Osteocyte (in vitro differentiated cells): Measurements from ENCODE around the gene MTX3. TPM values are rescaled to one million over a fixed set of nuclear protein-coding genes. Genes with fewer than 3 reads are reported as not detected.

Experiments used
- DNase-seq: peaks from one replicate; pipeline ENCODE4 v3.0.0; 2021; ENCODE audit warnings: mixed read lengths; ENCODE audit not compliant: unreplicated experiment; ENCODE audit errors: extremely low spot score
- H3K27ac Mint-ChIP-seq: one replicate; pipeline ENCODE4 v1.8.0; 2021; ENCODE audit warnings: mild to moderate bottlenecking, mixed read lengths; ENCODE audit not compliant: unreplicated experiment
- H3K27me3 Mint-ChIP-seq: one replicate; pipeline ENCODE4 v1.8.0; 2021; ENCODE audit warnings: mixed read lengths; ENCODE audit not compliant: unreplicated experiment
- H3K36me3 Mint-ChIP-seq: one replicate; pipeline ENCODE4 v1.8.0; 2021; ENCODE audit warnings: mixed read lengths; ENCODE audit not compliant: unreplicated experiment
- H3K4me1 Mint-ChIP-seq: one replicate; pipeline ENCODE4 v1.8.0; 2021; ENCODE audit warnings: mixed read lengths; ENCODE audit not compliant: unreplicated experiment
- H3K4me3 Mint-ChIP-seq: one replicate; pipeline ENCODE4 v1.8.0; 2021; ENCODE audit warnings: mild to moderate bottlenecking, moderate library complexity, mixed read lengths; ENCODE audit not compliant: unreplicated experiment
- H3K9me3 Mint-ChIP-seq: one replicate; pipeline ENCODE4 v1.8.0; 2021; ENCODE audit warnings: mixed read lengths; ENCODE audit not compliant: unreplicated experiment
- CTCF ChIP-seq: fragments of 200-600 bp; sonication (generic); IDR thresholded peaks from 2 replicates; pipeline ENCODE4 v1.5.0; 2021; ENCODE audit warnings: antibody characterized with exemption, mild to moderate bottlenecking, moderate library complexity
- long read RNA-seq: library from polyadenylated mRNA; unstranded; transcript quantifications from one replicate; pipeline ENCODE4 v2.0.0, GENCODE V29; 2021
- total RNA-seq: library from RNA; stranded (reverse); gene quantifications from 2 replicates; pipeline ENCODE4 v1.2.1, GENCODE V29; 2021

Gene MTX3
- 12.7 and 14.2 TPM in 2 replicates for total RNA-seq
- long read RNA-seq, full-length matches to known transcripts, result 12 of 21 reads
- long read RNA-seq, partial matches to known transcripts, result 2 of 21 reads
- long read RNA-seq, other reads (novel, unspliced or antisense), result 7 of 21 reads

DNA sequence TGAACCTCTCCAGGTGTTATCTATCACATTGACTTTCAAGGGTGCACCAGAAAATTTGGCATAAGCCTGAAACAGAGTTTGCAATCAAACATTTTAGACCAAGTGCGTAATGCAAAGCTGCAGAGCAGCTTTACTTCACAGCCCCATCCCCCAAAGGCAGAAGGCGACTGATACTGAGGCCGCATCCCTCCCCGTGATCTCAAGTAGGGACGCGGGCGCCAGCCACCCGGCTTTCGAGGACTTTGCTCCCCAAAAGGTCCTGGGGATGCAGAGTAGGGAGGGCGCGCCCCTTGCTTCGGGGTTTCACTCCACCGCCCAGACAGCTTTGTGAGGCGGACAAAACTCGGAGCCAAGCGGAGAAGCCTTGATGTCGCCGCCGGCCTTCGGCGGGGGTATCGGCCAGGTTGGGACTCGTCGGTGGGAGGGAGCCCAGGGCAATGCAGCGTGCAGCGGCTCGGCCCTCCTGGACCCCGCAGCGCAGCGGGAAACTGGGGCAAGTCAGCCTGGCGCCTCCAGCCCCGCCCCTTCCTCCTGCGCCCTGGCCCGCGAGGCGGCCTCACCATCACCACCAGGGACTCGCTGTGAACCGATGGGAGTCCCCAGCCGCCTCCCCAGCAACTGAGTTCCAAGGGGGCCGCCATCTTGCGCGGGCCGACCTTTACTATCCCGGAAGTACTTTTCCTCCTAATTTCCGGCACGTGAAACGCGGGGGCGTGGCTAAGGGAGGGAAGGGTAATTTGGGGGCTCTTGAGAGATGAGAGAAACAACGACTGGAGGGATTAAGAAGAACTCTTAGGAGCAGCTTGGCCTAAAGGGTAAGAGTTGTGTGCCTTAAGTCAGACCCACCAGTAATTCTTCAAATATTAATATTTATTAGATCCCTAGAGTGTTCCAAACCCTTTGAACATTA lies at the start of gene MTX3:
MTX3 (minus strand) TSS at position 665 of the 910 bp plus-strand sequence; CDS start at position 641, 24 bp downstream.
- DNase-seq, result peak; percentile 92
- H3K27me3 Mint-ChIP-seq, result no peaks in the 10 kb centered on the region
- TF ChIP-seq CTCF, result no peak
- peaks cover 25% of the 10 kb centered on the region for H3K36me3 Mint-ChIP-seq
- peak within 1 kb of the TSS; percentile 79 for H3K27ac Mint-ChIP-seq
- peaks cover 20% of the 10 kb centered on the region for H3K4me1 Mint-ChIP-seq
- no peaks in the 10 kb centered on the region for H3K9me3 Mint-ChIP-seq
- H3K4me3 Mint-ChIP-seq, result peak within 1 kb of the TSS; percentile 83

DNA sequence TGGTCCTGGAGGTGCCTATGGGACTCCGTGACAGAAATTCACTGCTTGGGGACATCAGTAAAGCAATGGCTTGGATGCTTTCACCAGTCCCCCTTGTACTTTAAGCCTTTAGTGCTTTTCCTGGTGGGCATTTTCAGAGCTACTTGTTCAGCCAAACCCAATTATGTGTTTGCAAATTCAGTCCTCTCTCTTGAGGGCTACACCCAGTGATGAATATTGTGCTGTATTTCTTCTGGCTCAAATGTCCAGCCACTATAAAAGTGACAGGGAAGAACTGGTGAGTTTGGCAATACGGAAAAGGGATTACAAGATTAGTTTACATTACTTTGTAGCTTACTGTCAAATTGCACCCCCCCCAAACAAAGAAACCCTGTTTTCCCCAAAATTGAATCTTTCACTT lies 48.6 kb upstream of the MTX3 start:
- peaks cover 72% of the 10 kb centered on the region for H3K27me3 Mint-ChIP-seq
- DNase-seq, result no peak
- no peak overlapping the region for H3K27ac Mint-ChIP-seq
- TF ChIP-seq CTCF, result no peak
- H3K9me3 Mint-ChIP-seq, result no peaks in the 10 kb centered on the region
- no peak overlapping the region for H3K4me3 Mint-ChIP-seq
- H3K4me1 Mint-ChIP-seq, result peaks cover 4% of the 10 kb centered on the region
- H3K36me3 Mint-ChIP-seq, result no peaks in the 10 kb centered on the region

DNA sequence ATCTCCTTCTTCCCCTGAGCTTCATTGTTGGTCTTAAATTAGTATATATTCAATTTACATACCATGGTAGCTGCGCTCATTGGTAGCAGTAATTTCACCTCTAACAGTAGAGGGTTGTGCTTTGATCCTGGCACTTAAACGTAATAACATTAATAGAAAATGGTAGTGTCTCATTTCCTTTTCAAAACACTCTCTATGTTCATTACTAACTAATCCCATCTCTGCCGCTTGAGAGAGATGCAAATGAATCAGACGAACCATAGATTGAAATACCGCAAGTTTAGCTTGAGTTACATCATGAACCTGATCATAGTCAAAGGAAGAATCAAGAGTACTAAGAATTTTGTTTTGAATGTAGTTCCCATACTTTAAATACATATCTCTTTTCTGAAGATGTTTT lies 46.3 kb upstream of the MTX3 start:
- Mint-ChIP-seq H3K27me3 (peaks cover 80% of the 10 kb centered on the region), H3K27ac (no peak overlapping the region), H3K4me1 (peaks cover 4% of the 10 kb centered on the region), H3K36me3 (peaks cover 1% of the 10 kb centered on the region), H3K4me3 (no peak overlapping the region), H3K9me3 (no peaks in the 10 kb centered on the region)
- no peak for TF ChIP-seq CTCF
- no peak for DNase-seq

DNA sequence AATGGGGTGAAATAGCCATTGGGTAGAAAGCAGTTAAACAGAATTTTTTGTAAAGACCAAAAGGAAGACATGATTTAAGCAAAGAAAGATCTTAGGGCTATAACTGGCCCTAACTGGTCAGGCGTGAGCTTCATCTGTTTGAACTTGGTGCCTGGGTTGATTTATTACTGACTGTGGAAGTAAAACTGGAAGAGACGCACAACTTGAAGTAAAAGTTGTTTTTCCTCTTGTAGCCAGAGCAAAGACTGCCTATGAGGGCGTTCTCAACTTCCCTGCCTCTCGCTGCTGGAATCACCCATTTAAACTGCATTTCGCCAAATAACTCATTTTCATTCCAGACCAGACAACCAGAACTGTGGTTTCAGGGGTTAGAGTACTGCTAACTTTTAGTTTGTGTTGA lies 45.6 kb upstream of the MTX3 start:
- Mint-ChIP-seq H3K36me3 (peaks cover 1% of the 10 kb centered on the region), H3K4me3 (no peak overlapping the region), H3K4me1 (peaks cover 4% of the 10 kb centered on the region), H3K27ac (no peak overlapping the region), H3K27me3 (peaks cover 83% of the 10 kb centered on the region), H3K9me3 (no peaks in the 10 kb centered on the region)
- DNase-seq, result no peak
- no peak for TF ChIP-seq CTCF

DNA sequence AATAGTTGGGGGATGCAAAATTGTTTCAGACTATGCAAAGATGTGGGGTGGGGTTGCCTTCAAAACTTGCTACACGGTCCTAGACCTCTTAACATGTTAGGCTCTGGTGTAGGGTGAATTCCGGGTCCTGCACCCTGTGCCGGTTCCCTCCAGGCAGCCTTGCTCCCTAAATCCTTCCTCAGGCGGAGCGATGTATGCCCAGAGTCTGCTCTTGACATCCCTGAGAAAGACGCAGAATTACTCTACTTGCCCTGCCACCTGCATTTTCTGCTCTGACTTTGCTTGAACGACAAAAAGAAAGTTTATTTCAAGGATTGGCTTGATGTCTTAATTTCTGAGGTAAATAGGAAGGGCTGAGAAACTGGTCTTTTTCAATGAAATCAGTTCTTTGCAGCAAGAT lies 44.8 kb upstream of the MTX3 start:
- Mint-ChIP-seq H3K27ac (no peak overlapping the region), H3K36me3 (peaks cover 1% of the 10 kb centered on the region), H3K9me3 (no peaks in the 10 kb centered on the region), H3K27me3 (peaks cover 86% of the 10 kb centered on the region), H3K4me3 (peak overlapping the region; percentile 5), H3K4me1 (peaks cover 4% of the 10 kb centered on the region)
- no peak for TF ChIP-seq CTCF
- no peak for DNase-seq
